GM06990 (cell line): ENCODE results near the gene SGTA.

Source experiments
- DNase-seq: peaks from one replicate; pipeline ENCODE4 v3.0.0-alpha.2; 2011; ENCODE audit not compliant: insufficient read length; ENCODE audit errors: extremely low read depth
- H3K27me3 ChIP-seq: replicated peaks from 2 replicates; pipeline ENCODE4 v1.6.0; 2011; ENCODE audit warnings: low read length; ENCODE audit not compliant: control insufficient read depth, insufficient read depth
- H3K36me3 ChIP-seq: 2 replicates; pipeline ENCODE4 v1.5.1; 2011; ENCODE audit warnings: low read length; ENCODE audit not compliant: control insufficient read depth, insufficient read depth
- H3K4me3 ChIP-seq: replicated peaks from 2 replicates; pipeline ENCODE4 v1.5.1; 2011; ENCODE audit warnings: low read depth, mild to moderate bottlenecking, control low read depth, low read length
- CTCF ChIP-seq: IDR thresholded peaks from 2 replicates; pipeline ENCODE4 v1.5.1; 2011; ENCODE audit warnings: low read length, control low read depth, mild to moderate bottlenecking, inconsistent platforms; ENCODE audit not compliant: insufficient read depth, poor library complexity, severe bottlenecking

SGTA gene

GRCh38 chr19:2806736-2807378 lies 23.8 kb upstream of the SGTA start:
- Histone ChIP-seq H3K27me3 (no peaks in the 10 kb centered on the region), H3K4me3 (no peak overlapping the region), H3K36me3 (peaks cover 57% of the 10 kb centered on the region)
- DNase-seq = no peak
- no peak for TF ChIP-seq CTCF

GRCh38 chr19:2805991-2806649 lies 23.0 kb upstream of the SGTA start:
- peaks cover 57% of the 10 kb centered on the region for H3K36me3 ChIP-seq
- no peaks in the 10 kb centered on the region for H3K27me3 ChIP-seq
- DNase-seq = no peak

GRCh38 chr19:2805261-2805900 lies 22.3 kb upstream of the SGTA start:
- peaks cover 57% of the 10 kb centered on the region for H3K36me3 ChIP-seq
- no peak for DNase-seq
- no peak for TF ChIP-seq CTCF
- no peak overlapping the region for H3K4me3 ChIP-seq
- H3K27me3 ChIP-seq = no peaks in the 10 kb centered on the region

More at GRCh38 chr19:2805991-2806649, 23.0 kb upstream of the SGTA start:
- H3K4me3 ChIP-seq = no peak overlapping the region
- TF ChIP-seq CTCF = no peak

- DNase-seq = no peak
- H3K36me3 ChIP-seq = peaks cover 49% of the 10 kb centered on the region
- no peak overlapping the region for H3K4me3 ChIP-seq
- no peaks in the 10 kb centered on the region for H3K27me3 ChIP-seq
- TF ChIP-seq CTCF = no peak
Measured at GRCh38 chr19:2804156-2805004, 21.3 kb upstream of the SGTA start.

- Histone ChIP-seq H3K27me3 (no peaks in the 10 kb centered on the region), H3K36me3 (peaks cover 49% of the 10 kb centered on the region), H3K4me3 (no peak overlapping the region)
- DNase-seq = no peak
- no peak for TF ChIP-seq CTCF
Measured at GRCh38 chr19:2803486-2804155, 20.5 kb upstream of the SGTA start.
